ENCODE data around the gene FNDC5. TPM values are rescaled to one million over a fixed set of nuclear protein-coding genes. Genes with fewer than 3 reads are reported as not detected.

The FNDC5 gene
- total and polyA plus RNA-seq, 2 experiments from 2014 or later = 9.0 to 11.2 TPM

GRCh38 chr1:32863218-32863880 lies 7.4 kb downstream of the FNDC5 start:
- Histone ChIP-seq H4K20me1 (ENCODE audit: insufficient read depth, poor library complexity, severe bottlenecking) (no peaks in the 10 kb centered on the region), H3K27ac (no peak overlapping the region), H3K27me3 (no peaks in the 10 kb centered on the region), H2AFZ (no peak overlapping the region), H3K36me3 (replicated peaks; ENCODE audit: insufficient read depth, low read depth) (no peaks in the 10 kb centered on the region), H3K9me3 (ENCODE audit: low read depth) (no peaks in the 10 kb centered on the region), H3K9me2 (replicated peaks; ENCODE audit: insufficient read depth) (no peaks in the 10 kb centered on the region), H3K4me1 (ENCODE audit: insufficient read depth) (no peaks in the 10 kb centered on the region), H3K79me2 (no peaks in the 10 kb centered on the region), H3K4me3 (no peak overlapping the region), H3K4me2 (no peak overlapping the region)
- no peak for DNase-seq (ENCODE audit: low spot score)
- TF ChIP-seq EZH2 (IDR thresholded peaks at IDR 0.05; ENCODE audit: borderline replicate concordance) (no peak), EZH2phosphoT487 (IDR thresholded peaks at IDR 0.05; ENCODE audit: low read depth, severe bottlenecking, unreplicated experiment) (no peak)
- TF ChIP-seq, protein P1, sequence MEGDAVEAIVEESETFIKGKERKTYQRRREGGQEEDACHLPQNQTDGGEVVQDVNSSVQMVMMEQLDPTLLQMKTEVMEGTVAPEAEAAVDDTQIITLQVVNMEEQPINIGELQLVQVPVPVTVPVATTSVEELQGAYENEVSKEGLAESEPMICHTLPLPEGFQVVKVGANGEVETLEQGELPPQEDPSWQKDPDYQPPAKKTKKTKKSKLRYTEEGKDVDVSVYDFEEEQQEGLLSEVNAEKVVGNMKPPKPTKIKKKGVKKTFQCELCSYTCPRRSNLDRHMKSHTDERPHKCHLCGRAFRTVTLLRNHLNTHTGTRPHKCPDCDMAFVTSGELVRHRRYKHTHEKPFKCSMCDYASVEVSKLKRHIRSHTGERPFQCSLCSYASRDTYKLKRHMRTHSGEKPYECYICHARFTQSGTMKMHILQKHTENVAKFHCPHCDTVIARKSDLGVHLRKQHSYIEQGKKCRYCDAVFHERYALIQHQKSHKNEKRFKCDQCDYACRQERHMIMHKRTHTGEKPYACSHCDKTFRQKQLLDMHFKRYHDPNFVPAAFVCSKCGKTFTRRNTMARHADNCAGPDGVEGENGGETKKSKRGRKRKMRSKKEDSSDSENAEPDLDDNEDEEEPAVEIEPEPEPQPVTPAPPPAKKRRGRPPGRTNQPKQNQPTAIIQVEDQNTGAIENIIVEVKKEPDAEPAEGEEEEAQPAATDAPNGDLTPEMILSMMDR (IDR thresholded peaks at IDR 0.05; ENCODE audit: poor library complexity) = no peak
- 91% methylated on average over 4 of the region's 4 CpGs for WGBS (ENCODE audit: low lambda C conversion rate, missing lambda C conversion rate)

DNA sequence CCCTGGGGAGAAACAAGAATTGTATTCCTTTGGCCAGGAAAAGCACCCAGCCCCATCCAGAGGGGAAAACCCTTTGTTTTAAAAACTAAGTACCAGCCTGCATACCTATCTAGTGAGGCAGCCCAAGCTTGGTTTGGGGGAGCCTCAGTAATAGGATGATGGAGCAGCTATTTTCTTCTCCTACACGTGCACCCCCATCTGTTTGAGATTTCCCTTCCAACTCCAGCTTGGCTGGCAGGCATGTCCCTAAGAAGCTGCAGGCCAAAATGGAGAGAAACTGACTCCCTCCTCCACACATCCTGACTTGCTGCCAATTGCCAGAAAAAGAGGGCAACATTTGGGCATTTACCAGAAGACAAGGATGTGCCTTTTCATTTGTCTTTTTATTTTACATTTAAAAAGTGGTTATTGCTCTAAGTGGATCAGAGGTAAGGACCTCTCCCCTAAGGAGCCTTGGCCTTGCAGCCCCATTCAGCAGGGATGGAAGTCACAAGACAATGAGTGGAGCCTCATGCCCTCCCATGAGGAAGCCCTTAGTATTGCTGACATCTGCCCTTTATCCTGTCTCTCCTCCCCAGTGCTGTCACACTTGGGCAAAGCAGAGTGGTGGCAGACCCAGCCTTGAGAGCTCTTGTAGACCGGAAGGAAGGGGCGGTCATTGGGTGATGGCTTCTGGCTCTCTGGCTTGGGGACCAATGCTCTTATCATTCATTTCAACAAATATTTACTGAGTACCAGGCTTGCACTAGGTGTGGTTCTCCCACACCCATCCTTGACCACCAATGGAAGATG lies 8.6 kb downstream of the FNDC5 start:
- TF ChIP-seq EZH2phosphoT487 (IDR thresholded peaks at IDR 0.05; ENCODE audit: low read depth, severe bottlenecking, unreplicated experiment) (no peak), EZH2 (IDR thresholded peaks at IDR 0.05; ENCODE audit: borderline replicate concordance) (no peak)
- TF ChIP-seq, protein P1 (IDR thresholded peaks at IDR 0.05; ENCODE audit: poor library complexity) = no peak

DNA sequence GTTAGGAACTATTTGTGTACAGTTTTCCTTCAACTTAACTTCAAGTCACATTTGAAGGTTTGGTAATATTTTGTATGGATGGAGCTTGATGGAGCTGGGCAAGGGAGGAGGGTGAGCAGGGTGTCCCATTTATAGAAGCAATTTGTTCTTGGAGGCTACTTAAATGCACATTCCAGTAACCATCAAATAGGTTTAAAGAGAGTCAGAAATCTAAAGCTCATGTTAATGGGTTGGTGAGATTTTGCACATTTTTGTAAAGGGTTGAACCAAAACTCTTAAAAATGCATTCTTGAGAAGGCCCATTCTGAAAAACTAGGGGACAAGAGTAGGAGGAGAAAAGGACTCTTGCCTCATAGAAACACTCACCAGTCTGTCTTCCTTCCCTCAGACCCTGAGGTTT lies 10.1 kb downstream of the FNDC5 start:
- no peak for DNase-seq (ENCODE audit: low spot score)
- TF ChIP-seq EZH2phosphoT487 (IDR thresholded peaks at IDR 0.05; ENCODE audit: low read depth, severe bottlenecking, unreplicated experiment) (no peak), EZH2 (IDR thresholded peaks at IDR 0.05; ENCODE audit: borderline replicate concordance) (no peak)
- TF ChIP-seq, protein P1 (IDR thresholded peaks at IDR 0.05; ENCODE audit: poor library complexity) = no peak
- no peak overlapping the region for H2AFZ ChIP-seq
- peaks cover 3% of the 10 kb centered on the region for H3K36me3 ChIP-seq (replicated peaks; ENCODE audit: insufficient read depth, low read depth)
- no peaks in the 10 kb centered on the region for H3K9me2 ChIP-seq (replicated peaks; ENCODE audit: insufficient read depth)
- no peak overlapping the region for H3K4me2 ChIP-seq
- no peak overlapping the region for H3K4me3 ChIP-seq
- H3K4me1 ChIP-seq (ENCODE audit: insufficient read depth) = no peaks in the 10 kb centered on the region
- H3K27ac ChIP-seq = no peak overlapping the region
- no peaks in the 10 kb centered on the region for H4K20me1 ChIP-seq (ENCODE audit: insufficient read depth, poor library complexity, severe bottlenecking)
- no peaks in the 10 kb centered on the region for H3K9me3 ChIP-seq (ENCODE audit: low read depth)
- H3K27me3 ChIP-seq = no peaks in the 10 kb centered on the region
- H3K79me2 ChIP-seq = no peaks in the 10 kb centered on the region

More for the DNA sequence above, 8.6 kb downstream of the FNDC5 start:
- Histone ChIP-seq H4K20me1 (ENCODE audit: insufficient read depth, poor library complexity, severe bottlenecking) (no peaks in the 10 kb centered on the region), H3K36me3 (replicated peaks; ENCODE audit: insufficient read depth, low read depth) (no peaks in the 10 kb centered on the region), H3K27me3 (no peaks in the 10 kb centered on the region), H3K9me2 (replicated peaks; ENCODE audit: insufficient read depth) (no peaks in the 10 kb centered on the region), H3K4me1 (ENCODE audit: insufficient read depth) (no peaks in the 10 kb centered on the region), H3K4me3 (no peak overlapping the region), H3K4me2 (no peak overlapping the region), H3K27ac (no peak overlapping the region), H3K9me3 (ENCODE audit: low read depth) (no peaks in the 10 kb centered on the region), H2AFZ (no peak overlapping the region), H3K79me2 (no peaks in the 10 kb centered on the region)
- DNase-seq (ENCODE audit: low spot score) = no peak
- 91% methylated on average over 3 of the region's 3 CpGs for WGBS (ENCODE audit: low lambda C conversion rate, missing lambda C conversion rate)
